ENCODE measurements around the gene PAX8. TPM values are rescaled to one million over a fixed set of nuclear protein-coding genes. Genes with fewer than 3 reads are reported as not detected.

Gene PAX8
- total RNA-seq, 1 experiment from 2014 or later: 3.4 TPM

DNA sequence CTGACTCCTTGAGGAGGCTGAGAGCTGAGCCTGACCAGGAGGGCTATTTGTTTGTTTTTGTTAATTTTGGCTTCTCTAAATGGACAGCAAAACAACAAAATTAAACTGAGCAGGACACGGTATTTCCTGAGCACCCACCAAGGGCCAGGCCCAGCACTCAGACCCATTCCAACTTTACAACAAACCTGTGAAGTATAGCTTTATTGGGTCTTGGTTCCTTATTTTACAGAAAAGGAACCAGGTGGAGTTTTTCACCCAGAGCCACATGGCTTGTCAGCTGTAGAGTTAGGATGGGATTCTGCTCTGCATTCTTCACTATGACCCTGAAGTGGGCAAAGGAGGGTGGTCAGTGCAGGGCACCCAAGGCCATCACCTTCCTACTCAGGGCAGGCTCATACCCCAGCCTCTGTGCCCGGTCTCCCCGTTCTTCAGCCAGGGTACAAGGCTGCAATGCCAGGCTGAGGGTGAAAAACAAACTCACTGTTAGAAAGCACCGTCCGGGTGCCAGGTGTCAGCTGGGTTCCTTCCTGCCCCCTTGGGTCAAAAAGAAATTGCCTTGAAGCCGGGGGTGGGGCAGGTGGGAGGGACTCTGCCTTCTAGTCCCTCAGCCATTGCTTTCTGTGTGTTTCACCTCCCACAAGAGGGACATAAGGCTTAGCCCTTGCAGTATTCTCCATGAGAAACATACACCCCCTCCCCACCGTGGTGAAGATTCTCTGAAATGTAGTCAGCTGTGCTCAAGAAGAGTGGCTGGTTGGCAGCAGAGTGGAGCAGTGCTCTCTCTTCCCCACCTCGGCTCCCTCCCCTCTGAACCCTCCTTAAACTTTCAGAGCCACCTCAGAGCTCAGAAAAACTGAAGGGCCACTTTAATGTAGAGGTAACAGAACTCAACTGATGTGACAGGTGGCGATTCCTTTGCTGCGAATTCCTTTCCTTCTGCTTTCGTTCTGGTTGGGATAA is 102.7 kb downstream of the PAX8 start:
- ChIA-PET POLR2A (ENCODE audit: unreplicated experiment) (no interaction called here), CTCF (no interaction called here)
- intact Hi-C loops (cut with micrococcal nuclease): no loop called here
- Histone ChIP-seq H2AFZ (ENCODE audit: low read length) (no peak overlapping the region), H3K4me3 (ENCODE audit: low read length) (no peak overlapping the region), H3K9ac (ENCODE audit: low read length) (no peak overlapping the region), H3K27me3 (ENCODE audit: low read length) (no peaks in the 10 kb centered on the region), H4K20me1 (ENCODE audit: low read length) (no peaks in the 10 kb centered on the region), H3K9me2 (replicated peaks; ENCODE audit: low read length) (no peaks in the 10 kb centered on the region), H3K79me2 (ENCODE audit: low read length) (no peaks in the 10 kb centered on the region), H3K9me3 (ENCODE audit: low read length) (no peaks in the 10 kb centered on the region), H3K4me1 (ENCODE audit: insufficient read depth, low read length) (no peaks in the 10 kb centered on the region), H3K4me2 (ENCODE audit: low read length) (no peak overlapping the region), H3F3A (ENCODE audit: low read length, unreplicated experiment) (no peaks in the 10 kb centered on the region), H3K27ac (ENCODE audit: low read length) (no peak overlapping the region), H3K36me3 (ENCODE audit: low read depth, low read length) (no peaks in the 10 kb centered on the region)
- no peak for DNase-seq
- no peak for ATAC-seq
- TF ChIP-seq CTCF (conservative IDR thresholded peaks at IDR 0.05; ENCODE audit: low read depth, low read length): no peak
- TF ChIP-seq EZH2 (IDR thresholded peaks at IDR 0.05; ENCODE audit: low read length, unreplicated experiment): no peak
- TF ChIP-seq EZH2phosphoT487 (IDR thresholded peaks at IDR 0.05; ENCODE audit: borderline replicate concordance, low read length): no peak
- no TSS peak for BruUV-seq (replicated peaks)

- H3K79me2 ChIP-seq (ENCODE audit: low read length): no peaks in the 10 kb centered on the region
- no peaks in the 10 kb centered on the region for H3K9me2 ChIP-seq (replicated peaks; ENCODE audit: low read length)
- CTCF ChIA-PET: no interaction called here
- no peaks in the 10 kb centered on the region for H3K36me3 ChIP-seq (ENCODE audit: low read depth, low read length)
- POLR2A ChIA-PET (ENCODE audit: unreplicated experiment): no interaction called here
- no peak overlapping the region for H3K9ac ChIP-seq (ENCODE audit: low read length)
- no peak overlapping the region for H2AFZ ChIP-seq (ENCODE audit: low read length)
- DNase-seq (no peak), ATAC-seq (no peak)
- no peaks in the 10 kb centered on the region for H3F3A ChIP-seq (ENCODE audit: low read length, unreplicated experiment)
- H3K4me1 ChIP-seq (ENCODE audit: insufficient read depth, low read length): no peaks in the 10 kb centered on the region
- H3K27me3 ChIP-seq (ENCODE audit: low read length): no peaks in the 10 kb centered on the region
- intact Hi-C loops (cut with micrococcal nuclease): no loop called here
- no peak for TF ChIP-seq EZH2phosphoT487 (IDR thresholded peaks at IDR 0.05; ENCODE audit: borderline replicate concordance, low read length)
- TF ChIP-seq CTCF (conservative IDR thresholded peaks at IDR 0.05; ENCODE audit: low read depth, low read length): no peak
- TF ChIP-seq EZH2 (IDR thresholded peaks at IDR 0.05; ENCODE audit: low read length, unreplicated experiment): no peak
- H3K27ac ChIP-seq (ENCODE audit: low read length): no peak overlapping the region
- H3K4me2 ChIP-seq (ENCODE audit: low read length): no peak overlapping the region
- no peaks in the 10 kb centered on the region for H3K9me3 ChIP-seq (ENCODE audit: low read length)
- H4K20me1 ChIP-seq (ENCODE audit: low read length): no peaks in the 10 kb centered on the region
- BruUV-seq (replicated peaks): no TSS peak
- H3K4me3 ChIP-seq (ENCODE audit: low read length): no peak overlapping the region
These were observed 103.6 kb downstream of the PAX8 start for GRCh38 chr2:113175042-113175628.

GRCh38 chr2:113174376-113174750 is 104.4 kb downstream of the PAX8 start:
- Histone ChIP-seq H3K9ac (ENCODE audit: low read length) (no peak overlapping the region), H3K79me2 (ENCODE audit: low read length) (no peaks in the 10 kb centered on the region), H4K20me1 (ENCODE audit: low read length) (no peaks in the 10 kb centered on the region), H3K9me3 (ENCODE audit: low read length) (no peaks in the 10 kb centered on the region), H3K4me2 (ENCODE audit: low read length) (no peak overlapping the region), H3K36me3 (ENCODE audit: low read depth, low read length) (no peaks in the 10 kb centered on the region), H3K27ac (ENCODE audit: low read length) (no peak overlapping the region), H3K9me2 (replicated peaks; ENCODE audit: low read length) (no peaks in the 10 kb centered on the region), H3K27me3 (ENCODE audit: low read length) (no peaks in the 10 kb centered on the region), H2AFZ (ENCODE audit: low read length) (no peak overlapping the region), H3F3A (ENCODE audit: low read length, unreplicated experiment) (no peaks in the 10 kb centered on the region), H3K4me3 (ENCODE audit: low read length) (no peak overlapping the region), H3K4me1 (ENCODE audit: insufficient read depth, low read length) (no peaks in the 10 kb centered on the region)
- CTCF ChIA-PET: no interaction called here
- no peak for TF ChIP-seq EZH2phosphoT487 (IDR thresholded peaks at IDR 0.05; ENCODE audit: borderline replicate concordance, low read length)
- TF ChIP-seq CTCF (conservative IDR thresholded peaks at IDR 0.05; ENCODE audit: low read depth, low read length): no peak
- no peak for TF ChIP-seq EZH2 (IDR thresholded peaks at IDR 0.05; ENCODE audit: low read length, unreplicated experiment)
- intact Hi-C loops (cut with micrococcal nuclease): no loop called here
- no TSS peak for BruUV-seq (replicated peaks)
- no peak for ATAC-seq
- no peak for DNase-seq
- POLR2A ChIA-PET (ENCODE audit: unreplicated experiment): no interaction called here
